ENCODE data around the gene DQX1.

The DQX1 gene

DNA sequence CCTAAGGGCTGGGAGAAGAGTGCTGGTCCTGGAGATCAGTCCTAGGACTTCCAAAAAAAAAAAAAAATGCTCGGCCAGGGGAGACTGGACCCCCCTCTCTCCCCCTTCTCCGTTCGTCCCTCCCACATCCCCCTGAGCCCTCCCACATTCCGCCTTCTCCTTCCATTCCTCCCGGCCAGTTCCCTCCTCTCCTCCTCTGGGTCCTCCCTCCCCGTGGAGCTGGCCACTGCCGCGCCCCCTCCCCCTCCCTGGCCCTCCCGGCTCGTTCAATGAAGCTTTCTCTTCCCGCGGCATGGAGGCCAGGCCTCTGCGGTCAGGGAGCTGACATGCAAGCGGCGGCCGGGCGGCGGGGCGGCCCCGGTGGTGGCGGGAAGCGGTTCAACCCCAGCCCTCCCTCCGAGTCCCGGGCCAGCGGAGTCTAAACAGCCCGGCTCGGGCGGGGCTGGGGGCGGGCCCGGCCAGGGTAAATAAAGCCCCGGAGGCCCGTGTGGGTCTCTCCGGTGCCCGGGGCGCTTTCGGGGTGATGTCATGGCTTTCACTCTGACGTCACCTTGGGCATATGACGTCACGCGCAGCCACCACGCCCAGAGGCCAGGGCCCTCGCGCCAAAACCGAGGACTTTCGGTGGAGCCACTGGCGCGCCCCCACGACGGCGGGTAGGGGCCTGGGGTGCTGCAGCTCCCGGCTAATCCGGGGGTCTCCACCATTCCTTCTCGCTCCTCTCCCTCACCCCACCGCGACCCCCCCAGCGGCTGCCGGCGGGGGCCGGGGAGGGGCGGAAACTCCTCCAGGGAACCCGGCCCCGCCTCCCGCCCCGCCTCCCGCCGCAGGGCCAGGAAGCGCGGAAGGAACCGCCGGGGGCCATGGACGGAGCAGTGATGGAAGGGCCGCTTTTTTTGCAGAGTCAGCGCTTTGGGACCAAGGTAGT lies 28.1 kb upstream of the DQX1 start, which contains the start of the genes DOK1 and LOXL3:
Gene DOK1, plus strand, starts transcription at position 829 of the 928 bp plus-strand sequence. Its CDS starts 35 bp downstream, at position 864.
Gene LOXL3, minus strand, starts transcription at position 51 of the 928 bp plus-strand sequence. CDS start 1,308 bp downstream, outside the sequence.
- DNase-seq (ENCODE audit: low spot score) = peak; percentile 79

DNA sequence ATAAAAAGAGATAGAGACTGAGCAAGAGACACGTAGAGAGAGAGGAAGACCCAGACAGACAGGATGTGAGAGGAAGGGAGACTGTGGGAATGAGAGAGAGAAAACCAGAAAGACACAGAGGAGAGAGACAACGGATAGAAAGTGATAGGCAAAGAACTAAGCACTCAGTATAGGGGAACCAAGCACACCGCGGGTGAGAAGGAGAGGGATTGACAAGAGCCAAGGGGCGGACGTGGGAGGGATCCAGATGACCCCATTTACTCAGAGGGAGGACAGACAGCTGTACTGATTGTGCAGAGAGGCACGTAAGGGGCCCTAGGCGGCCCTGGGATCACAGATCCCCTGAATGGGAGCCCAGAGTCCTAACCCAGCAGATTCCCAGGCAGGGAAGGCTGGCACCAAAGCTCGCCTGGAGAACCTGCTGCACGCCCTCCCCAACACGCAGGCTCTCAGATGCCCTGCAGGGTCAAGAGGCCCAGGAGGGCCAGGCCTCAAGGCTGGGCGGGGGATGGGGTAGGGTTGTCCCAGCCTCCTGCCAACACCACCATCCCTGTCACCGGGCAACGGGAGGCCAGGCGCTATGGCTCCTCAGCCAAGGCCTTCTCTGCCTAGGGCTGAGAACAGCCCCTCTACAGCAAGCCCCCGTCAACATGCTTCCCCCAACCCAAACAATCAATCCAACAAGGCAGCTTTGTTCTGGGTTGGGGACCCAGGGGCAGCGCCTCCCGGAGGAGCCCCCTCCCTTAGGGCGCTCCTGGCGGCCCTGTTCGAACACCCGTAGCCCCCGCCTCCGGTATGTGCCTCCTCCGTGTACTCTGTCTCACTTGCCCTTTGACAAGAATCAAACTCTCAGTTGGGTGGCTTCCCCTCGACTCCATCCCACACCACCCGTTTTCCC lies 27.1 kb upstream of the DQX1 start:
- DNase-seq (ENCODE audit: low spot score) = no peak

DNA sequence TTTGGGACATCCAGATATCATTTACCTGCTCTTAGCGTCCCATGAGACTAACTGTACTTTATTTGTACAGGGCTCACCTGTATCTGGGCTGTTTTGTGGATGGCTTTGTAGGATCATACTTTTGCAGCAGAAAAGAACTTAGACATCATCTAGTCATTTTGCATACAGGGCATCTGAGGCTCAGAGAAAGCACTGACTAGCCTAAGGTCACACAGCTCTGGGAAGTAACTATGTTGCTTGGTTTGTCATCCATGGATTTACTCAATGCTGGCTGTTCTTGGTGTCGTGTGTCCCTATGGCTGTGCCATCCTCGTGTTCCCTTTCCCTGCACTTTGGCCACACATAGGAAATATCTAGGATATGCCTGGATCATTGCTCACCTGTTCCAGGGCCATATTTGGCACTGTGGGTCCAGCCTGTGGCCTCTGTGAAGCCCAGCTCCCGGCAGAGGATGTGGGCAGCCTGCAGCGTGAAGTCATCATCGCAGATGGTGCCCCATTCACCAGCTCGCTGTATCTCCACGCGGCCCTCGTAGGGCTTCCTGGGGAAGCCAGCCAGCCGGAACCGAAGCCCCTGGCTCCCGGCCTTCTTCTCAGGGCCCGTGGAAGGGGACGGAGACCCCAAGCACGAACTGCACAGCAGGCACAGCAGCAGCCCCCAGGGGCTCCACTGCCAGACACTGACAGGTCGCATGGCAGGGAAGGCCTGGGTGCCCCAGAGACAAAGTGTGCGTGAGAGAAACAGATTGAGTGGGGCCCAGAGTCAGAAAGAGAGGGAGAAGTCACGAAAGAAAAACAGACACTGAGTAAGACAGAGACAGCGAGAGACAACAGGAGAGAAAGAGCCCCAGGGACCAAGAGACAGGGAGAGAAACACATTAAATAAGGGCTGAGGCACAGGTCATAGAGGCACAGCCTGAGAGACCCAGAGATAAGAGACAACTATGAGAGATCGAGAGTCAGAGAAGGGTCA lies 26.2 kb upstream of the DQX1 start:
- no peak for DNase-seq (ENCODE audit: low spot score)

DNA sequence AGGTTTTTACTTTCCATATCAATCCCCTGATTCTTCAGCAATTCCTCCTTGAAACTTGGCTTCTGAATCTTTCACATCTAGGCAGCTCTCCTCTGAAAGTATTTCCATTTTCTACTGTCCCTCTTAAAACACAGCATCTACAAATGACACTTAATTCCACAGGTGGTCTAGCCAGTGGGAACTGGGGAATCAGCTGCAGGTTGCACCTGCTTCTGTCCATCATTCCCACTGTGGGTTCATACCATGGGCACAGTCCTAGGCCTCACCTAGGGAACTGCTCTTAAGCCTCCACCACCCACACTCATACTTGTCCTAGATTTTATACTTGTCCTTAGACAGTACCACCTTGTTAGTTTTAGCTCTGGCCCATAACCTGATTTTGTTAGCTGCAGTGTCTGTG lies 25.5 kb upstream of the DQX1 start:
- DNase-seq (ENCODE audit: low spot score) = no peak

DNA sequence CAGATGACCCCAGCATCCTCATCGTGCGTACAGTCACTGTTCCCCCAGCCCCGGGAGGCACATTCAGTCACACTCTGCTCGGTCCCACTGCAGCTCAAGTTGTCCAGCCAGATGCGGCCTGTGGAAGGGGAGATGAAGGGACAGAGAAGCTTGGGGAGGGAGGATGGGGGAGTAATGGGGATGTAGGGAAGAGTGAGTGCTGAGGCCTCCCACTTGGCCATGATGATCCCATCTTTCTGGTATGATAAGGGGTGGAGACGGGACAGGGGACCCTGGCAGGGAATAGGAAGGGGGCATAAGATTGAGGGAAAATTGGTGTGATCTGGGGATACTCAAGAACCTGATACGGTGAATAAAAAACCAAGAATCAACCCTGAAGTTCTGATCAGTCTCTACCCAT lies 24.2 kb upstream of the DQX1 start:
- no peak for DNase-seq (ENCODE audit: low spot score)

DNA sequence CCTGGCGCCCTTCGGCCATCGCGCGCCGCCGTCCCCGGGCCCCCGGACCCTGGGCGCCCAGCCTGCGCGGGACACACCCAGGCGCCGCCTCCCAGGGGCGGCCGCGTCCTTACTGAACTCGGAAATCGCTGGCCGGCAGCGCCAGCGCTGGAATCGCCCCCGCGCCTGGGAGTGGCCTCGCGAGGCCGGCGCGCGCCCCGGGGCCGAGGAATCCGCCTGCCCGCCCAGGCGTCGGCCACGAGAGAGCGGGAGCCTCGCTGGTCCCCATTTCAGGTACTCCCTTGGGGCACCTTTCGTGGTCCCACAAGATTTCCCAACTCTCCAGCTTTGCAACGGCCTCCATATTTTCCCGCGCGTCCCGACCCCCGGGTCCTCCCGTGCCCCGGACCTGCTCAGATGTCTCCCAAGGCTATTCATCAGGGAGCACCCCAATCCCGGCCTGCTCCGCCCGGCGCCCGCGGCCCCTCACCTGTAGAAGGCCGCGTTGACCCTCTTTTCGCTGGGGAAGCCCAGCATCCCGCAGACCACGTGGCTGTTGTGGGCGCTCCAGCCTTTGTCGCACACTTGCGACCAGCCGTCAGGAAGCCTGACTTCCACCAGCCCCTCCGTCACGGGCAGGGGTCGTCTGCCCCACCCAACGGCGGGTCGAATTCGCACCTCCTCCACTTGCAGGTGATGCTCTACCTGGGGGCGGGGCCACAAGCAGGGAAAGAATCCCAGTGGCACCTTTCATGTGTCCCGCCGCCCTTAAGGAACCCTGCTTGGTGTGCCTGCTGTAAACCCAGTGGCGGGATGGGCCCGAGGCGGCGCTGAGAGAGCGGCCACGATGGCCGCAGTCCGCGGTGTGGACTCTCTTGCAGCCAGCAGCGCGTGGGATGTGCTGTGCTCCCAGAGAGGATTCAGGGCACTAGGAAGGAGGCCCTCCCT lies 23.1 kb upstream of the DQX1 start:
- DNase-seq (ENCODE audit: low spot score) = peak; percentile 74

DNA sequence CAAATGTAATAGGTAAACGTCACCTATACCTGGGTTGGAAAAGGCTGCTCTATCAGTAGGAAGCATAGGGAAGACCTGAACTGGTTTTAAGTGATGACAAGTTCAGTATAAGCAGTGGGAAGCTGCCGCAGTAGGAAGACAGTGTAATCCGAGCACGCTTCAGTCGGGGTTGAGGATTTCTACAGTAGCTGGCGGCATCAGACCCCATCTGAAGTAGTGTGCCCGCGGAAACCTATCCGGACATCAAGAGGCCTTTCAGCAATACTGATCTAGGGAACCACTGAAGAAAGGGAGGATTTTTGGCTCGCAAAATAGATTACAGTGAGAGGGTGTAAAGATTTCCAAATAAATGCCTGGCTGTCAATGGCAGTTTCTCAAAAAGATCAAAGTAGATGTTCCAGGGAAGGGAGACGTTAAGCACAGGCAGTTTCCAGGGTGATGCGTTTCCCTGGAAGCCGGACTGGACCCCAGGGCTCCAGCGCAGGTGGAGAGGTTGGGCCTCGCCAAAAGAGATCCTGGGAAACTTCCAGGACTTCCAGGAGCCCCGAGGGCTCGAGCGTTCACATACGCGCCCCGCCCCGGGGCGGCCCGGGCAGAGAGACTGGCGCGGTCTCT lies 22.4 kb upstream of the DQX1 start:
- DNase-seq (ENCODE audit: low spot score) = no peak

DNA sequence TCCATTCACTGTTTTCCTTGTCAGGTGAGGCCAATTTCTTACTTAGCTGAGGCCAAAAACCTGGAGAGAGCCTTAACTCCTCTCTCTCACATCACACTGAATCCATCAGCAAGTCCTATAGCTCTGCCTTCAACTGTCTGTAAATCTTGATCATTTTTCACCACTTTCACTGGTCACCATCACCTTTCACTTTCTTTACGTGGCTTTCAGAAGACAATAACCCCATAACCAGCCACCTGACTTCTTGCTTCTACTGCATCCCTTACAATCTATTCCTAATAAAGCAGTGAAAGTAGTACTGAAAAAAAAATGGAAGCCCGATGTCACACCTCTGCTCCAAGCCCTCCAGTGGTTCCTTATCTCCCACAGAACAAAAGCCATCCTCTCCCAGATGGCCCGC lies 20.0 kb upstream of the DQX1 start:
- no peak for DNase-seq (ENCODE audit: low spot score)

DNA sequence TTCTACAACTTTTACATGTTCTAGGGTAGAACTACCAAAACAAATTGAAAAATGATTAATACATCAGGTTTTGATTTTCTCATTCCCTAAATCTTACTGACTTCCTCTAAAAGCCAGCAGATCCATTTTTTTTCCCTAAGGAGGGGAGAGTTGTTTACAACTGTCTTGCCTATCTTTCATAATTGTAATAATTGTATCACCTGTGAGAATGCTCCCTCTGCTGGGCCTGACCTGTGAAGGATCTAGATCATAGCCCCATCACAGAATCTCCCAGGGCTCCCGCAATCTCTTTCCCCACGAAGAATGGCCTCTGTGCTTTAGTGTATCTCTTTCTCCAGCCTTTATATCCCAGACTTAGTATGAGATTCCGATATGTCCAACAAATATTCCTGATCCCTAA lies 18.6 kb upstream of the DQX1 start:
- no peak for DNase-seq (ENCODE audit: low spot score)

DNA sequence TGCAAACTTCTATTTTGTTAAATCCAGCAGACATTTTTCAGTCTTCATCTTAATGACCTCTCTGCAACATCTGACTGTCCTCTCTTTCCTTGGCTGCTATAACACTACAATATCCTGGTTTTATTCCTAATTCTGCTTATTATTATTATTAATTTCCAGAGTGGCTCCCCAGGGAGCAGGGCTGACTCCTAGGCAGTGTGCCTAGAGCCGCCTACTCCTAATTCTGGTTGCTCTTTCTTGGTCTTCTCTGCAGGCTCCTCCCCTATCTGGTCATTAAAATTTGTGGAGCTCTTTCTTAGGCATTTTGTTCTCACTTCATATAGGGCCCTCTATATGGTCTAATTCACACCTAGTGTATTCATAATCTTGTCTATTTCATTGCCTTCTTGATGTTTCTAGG lies 16.9 kb upstream of the DQX1 start:
- no peak for DNase-seq (ENCODE audit: low spot score)

DNA sequence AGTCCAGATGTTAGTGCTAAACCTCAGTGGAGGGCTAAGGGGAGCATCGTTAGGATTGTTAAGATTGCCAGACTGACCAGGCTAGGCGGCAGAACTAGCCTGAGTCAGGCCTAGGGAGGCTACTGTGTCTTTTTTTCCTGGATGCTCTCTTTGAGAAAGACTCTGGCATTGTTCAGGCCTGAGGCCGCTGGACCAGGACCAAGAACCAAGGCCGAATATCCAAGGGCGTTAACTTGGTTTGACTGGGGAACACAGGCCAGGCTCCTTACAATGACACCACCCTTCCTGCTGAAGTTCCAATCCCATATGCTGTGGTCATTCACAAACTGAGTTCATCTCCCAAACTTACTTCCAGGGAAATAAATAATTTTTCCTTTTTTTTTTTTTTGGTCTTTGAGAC lies 14.3 kb upstream of the DQX1 start:
- DNase-seq (ENCODE audit: low spot score) = no peak

DNA sequence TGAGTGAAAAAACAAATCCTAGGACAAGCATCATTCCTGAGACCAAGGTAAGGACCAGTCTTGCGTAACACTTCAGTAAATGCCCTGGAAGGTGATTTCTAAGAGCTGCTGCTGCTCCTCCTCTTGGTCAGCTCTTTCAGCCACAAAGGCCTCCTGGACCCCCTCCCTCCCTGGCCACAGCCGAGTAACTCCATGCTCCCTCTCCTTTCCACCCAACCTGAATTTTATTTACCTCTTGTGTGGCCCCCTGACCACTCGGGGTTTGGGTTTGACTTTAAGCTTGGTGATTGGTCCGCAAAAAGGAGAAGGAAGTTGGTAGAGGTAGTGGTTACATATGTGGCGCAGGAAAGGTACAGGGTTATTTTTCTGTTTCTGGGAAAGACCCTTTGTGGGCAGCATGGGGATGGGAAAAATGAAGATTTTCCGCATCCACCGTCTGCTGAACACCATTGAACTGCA lies 12.9 kb upstream of the DQX1 start:
- no peak for DNase-seq (ENCODE audit: low spot score)

DNA sequence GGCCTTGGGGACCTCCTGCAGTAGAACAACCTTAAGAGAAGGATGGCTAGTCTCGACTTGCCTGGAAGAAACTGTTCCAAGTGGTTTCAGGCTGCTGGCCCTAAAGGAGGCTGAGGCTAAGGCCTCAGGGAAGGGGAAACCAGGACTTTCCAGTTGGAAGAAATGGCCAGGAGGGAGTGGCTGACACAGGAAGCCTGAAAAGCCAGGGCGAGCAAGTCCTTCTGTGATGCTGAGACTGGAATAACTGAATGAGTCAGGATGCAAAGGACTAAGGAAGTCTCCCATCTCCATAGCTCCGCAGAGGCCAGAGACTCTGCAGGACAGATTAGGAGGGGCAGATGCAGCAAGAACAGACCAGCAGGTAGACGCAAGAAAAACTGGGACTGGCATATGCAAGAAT lies 11.1 kb upstream of the DQX1 start:
- DNase-seq (ENCODE audit: low spot score) = no peak

DNA sequence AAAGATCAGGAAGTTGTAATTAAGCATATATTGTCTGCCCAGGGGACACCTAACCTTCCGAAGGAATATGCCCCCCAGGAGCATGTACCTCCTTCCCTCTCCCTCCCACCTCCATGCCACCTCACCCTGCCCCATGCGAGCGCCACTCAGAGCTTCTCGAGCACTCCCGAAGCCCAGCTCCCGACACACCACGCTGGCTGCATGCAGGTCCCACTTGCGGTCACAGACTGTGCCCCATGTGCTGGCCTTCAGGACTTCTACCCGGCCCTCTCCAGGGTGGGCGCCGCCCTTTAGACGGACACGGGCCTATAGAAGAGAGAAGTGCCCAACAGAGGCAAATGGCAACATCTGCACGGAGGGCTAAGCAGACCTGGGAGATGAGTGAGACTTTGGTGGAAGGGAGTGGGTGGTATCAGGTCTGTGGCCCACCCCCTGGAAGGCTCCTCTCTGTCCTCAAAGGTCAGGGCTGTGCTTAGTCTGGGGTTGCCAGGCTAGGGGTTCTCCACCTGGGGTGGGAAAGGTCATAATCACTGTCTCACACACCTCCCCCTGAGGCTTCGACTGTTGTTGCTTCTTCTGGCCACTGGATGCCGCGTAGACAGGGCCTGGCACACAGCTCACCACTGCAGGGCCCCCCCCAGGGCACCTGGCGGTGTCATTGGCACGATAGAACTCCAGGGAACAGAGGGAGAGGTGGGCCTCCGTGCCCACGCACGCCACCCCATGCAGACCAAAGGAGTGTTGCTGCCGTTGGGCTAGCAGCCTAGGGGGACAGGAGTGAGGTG lies 10.3 kb upstream of the DQX1 start:
- DNase-seq (ENCODE audit: low spot score) = no peak

DNA sequence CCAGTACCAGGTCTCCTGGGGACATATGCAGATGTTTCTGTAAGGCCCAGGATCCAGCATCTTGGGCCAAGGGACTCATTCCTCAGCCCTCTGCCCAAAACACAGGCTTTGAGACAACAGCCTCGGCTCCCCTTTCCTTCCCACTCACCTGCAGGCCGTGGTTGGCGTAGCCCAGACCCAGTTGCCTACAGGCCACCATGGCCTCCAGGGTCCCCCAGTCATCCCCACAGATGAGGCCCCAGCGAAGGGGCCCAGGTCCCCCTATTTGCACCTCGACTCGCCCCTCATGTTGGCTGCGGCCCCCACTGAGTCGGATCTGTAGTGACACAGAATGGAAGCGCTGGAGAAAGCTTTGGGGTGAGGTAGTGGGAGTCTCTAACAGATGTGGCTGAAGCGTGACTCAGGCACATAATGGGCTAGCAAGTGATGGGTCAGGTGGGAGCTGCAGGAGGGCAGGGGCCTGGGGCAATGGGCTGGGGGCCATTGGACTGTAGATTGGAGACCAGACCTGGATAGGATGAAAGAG lies 9.5 kb upstream of the DQX1 start:
- DNase-seq (ENCODE audit: low spot score) = no peak

DNA sequence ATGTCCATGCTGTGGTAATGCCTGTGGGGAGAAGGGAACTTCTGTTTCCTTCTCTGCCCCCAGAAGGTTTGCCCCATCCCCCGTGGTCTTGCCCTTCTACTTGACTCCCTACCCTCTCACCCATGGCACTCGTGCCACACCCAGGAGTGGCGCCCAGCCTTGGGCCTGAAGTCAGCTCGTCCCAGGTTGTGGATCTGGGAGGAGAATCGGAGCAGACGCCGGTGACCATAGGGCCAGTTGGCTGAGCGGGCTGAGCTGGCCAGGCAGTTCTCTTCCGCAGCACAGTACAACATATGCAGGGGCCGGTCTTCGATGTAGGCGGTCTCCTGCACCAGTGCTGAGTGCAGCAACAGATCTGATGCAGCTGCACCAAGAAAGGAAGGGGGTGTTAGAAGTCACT lies 8.4 kb upstream of the DQX1 start:
- DNase-seq (ENCODE audit: low spot score) = no peak

DNA sequence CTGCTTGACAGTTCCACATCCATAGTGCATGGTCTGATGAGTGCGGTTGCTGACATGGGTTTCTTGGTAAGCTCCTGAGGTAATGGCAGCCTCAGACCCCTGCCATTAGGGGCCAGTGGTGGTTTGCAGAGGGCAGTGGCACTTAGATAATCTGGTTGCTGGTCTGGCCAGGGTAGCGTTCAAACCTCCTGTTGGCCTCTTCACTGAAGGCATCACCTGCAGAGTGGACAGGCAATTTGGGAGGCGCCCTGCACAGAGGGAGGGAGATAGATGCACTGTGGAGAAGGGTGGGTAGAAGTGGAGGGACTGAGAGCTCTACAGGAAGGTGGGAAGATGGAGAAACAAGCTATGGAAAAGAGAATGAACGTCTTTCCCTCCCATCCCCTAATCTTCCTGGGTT lies 7.4 kb upstream of the DQX1 start:
- DNase-seq (ENCODE audit: low spot score) = no peak

DNA sequence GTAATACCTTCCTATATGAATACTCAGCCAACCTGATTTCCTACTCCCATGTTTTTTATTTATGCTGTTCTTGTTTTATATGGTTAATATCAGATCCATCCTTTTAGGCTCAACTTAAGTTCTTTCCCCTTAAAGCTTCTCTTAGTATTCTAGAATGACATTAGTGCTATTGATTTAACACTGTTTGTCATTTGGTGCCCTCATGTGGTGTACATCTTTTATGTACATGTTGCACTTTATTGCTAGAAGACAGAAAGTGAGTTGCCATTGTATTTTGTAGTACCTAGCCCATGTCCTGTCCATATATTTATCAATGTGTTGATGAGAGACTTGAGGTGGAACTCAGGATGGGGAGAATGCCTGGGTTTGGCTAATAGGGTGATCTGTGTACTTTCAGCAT lies 6.2 kb upstream of the DQX1 start:
- peak; percentile 22 for DNase-seq (ENCODE audit: low spot score)

DNA sequence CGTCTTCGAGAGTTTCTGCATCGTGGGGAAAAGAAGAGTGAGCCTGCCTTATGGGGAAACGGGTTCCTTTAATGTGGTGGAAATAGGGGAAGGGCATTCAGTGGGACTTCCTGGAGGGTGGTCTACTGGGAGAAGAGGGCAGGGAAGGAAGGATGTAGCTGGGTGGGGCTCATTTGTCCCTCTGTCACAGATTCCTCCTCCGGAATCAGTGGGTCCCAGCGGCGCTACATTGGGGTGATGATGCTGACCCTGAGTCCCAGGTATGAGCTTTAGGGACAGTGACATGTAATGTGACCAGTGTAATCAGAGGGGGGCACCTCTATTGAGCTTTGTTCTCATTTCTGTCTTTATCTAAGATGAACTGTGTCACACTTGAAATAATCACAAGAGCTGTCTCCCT lies 5.6 kb upstream of the DQX1 start:
- DNase-seq (ENCODE audit: low spot score) = no peak

Data from LoVo (cell line).